ENCODE results near the gene SDC3.

DNA sequence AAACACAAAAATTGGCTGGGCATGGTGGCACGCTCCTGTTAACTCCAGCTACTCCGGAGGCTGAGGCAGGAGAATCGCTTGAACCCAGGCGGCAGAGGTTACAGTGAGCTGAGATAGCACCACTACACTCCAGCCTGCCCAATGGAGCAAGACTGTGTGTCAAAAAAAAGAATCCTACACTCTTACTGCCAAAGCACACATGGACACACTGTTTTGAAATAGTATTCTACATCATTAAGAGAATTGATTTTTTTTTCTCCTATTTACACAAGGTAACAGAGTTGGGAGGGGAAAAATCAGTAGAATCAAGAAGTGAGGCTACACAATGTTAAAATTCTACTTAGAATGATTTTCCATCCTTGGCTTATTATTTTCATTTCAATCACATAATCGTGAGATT lies 42.1 kb upstream of the SDC3 start:
- TF ChIP-seq ZNF217 (IDR thresholded peaks at IDR 0.05) (no peak), KDM1A (IDR thresholded peaks at IDR 0.05; ENCODE audit: borderline replicate concordance) (no peak), TARDBP (IDR thresholded peaks at IDR 0.05; ENCODE audit: borderline replicate concordance) (no peak), CBX5 (IDR thresholded peaks at IDR 0.05; ENCODE audit: low read depth) (no peak), RAD21 (IDR thresholded peaks at IDR 0.05; ENCODE audit: insufficient read depth, low read depth, low read length) (no peak), HDAC2 (IDR thresholded peaks at IDR 0.05) (no peak), CHD2 (IDR thresholded peaks at IDR 0.05; ENCODE audit: borderline replicate concordance, low read depth, low read length) (no peak), POLR2A (IDR thresholded peaks at IDR 0.05; ENCODE audit: low read depth, low read length) (no peak), RFX5 (IDR thresholded peaks at IDR 0.05; ENCODE audit: low read depth, low read length) (no peak), GABPA (IDR thresholded peaks at IDR 0.05; ENCODE audit: low read depth) (no peak), TAF1 (IDR thresholded peaks at IDR 0.05; ENCODE audit: borderline replicate concordance, low read depth, low read length) (no peak)
- TF ChIP-seq, protein P1, sequence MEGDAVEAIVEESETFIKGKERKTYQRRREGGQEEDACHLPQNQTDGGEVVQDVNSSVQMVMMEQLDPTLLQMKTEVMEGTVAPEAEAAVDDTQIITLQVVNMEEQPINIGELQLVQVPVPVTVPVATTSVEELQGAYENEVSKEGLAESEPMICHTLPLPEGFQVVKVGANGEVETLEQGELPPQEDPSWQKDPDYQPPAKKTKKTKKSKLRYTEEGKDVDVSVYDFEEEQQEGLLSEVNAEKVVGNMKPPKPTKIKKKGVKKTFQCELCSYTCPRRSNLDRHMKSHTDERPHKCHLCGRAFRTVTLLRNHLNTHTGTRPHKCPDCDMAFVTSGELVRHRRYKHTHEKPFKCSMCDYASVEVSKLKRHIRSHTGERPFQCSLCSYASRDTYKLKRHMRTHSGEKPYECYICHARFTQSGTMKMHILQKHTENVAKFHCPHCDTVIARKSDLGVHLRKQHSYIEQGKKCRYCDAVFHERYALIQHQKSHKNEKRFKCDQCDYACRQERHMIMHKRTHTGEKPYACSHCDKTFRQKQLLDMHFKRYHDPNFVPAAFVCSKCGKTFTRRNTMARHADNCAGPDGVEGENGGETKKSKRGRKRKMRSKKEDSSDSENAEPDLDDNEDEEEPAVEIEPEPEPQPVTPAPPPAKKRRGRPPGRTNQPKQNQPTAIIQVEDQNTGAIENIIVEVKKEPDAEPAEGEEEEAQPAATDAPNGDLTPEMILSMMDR (IDR thresholded peaks at IDR 0.05 in 2 of 3, conservative IDR thresholded peaks at IDR 0.05 in 1 of 3; ENCODE audit: control insufficient read depth in 2 of 3, extremely low read depth in 1 of 3, insufficient read depth in 1 of 3, low read depth in 3 of 3, low read length in 3 of 3) = no peak
